ENCODE measurements around the gene KIF23.

DNA sequence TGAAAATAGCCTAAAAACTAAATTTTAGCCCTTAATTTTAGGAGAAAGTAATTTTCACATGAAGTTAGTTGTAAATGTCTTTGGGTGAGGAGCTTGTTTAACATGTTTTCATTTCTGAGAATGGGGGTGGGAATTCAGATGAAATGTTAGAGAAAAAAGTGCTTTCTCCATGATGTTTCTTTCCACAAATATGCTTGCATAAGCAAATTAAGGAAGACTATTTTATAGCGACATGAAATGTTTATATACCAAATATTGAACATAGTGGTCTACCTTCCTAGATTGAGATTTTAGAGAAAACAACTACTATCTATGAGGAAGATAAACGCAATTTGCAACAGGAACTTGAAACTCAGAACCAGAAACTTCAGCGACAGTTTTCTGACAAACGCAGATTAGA, 25.5 kb downstream of the KIF23 start:
- TF ChIP-seq, protein P1, sequence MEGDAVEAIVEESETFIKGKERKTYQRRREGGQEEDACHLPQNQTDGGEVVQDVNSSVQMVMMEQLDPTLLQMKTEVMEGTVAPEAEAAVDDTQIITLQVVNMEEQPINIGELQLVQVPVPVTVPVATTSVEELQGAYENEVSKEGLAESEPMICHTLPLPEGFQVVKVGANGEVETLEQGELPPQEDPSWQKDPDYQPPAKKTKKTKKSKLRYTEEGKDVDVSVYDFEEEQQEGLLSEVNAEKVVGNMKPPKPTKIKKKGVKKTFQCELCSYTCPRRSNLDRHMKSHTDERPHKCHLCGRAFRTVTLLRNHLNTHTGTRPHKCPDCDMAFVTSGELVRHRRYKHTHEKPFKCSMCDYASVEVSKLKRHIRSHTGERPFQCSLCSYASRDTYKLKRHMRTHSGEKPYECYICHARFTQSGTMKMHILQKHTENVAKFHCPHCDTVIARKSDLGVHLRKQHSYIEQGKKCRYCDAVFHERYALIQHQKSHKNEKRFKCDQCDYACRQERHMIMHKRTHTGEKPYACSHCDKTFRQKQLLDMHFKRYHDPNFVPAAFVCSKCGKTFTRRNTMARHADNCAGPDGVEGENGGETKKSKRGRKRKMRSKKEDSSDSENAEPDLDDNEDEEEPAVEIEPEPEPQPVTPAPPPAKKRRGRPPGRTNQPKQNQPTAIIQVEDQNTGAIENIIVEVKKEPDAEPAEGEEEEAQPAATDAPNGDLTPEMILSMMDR (conservative IDR thresholded peaks at IDR 0.05; ENCODE audit: low read length) = no peak
- no peak for TF ChIP-seq EZH2phosphoT487 (IDR thresholded peaks at IDR 0.05; ENCODE audit: borderline replicate concordance, low read depth, low read length)
